H9 (cell line): ENCODE measurements around the gene VSTM2L. TPM values are rescaled to one million over a fixed set of nuclear protein-coding genes. Genes with fewer than 3 reads are reported as not detected.
A peak's percentile ranks its signal among the peaks of the same experiment; 100 is the strongest.

Source experiments
- DNase-seq: peaks from one replicate; pipeline ENCODE4 v3.0.0-alpha.2; 2017
- H2AFZ ChIP-seq: one replicate; pipeline ENCODE4 v1.6.1; 2013; ENCODE audit warnings: mild to moderate bottlenecking, low read length, control low read depth, moderate library complexity
- H2AK5ac ChIP-seq: 2 replicates; pipeline ENCODE4 v1.6.1; 2013; ENCODE audit warnings: low read length, control low read depth, mixed read lengths; ENCODE audit not compliant: insufficient read length
- H2BK120ac ChIP-seq: one replicate; pipeline ENCODE4 v1.6.1; 2013; ENCODE audit warnings: low read depth, mild to moderate bottlenecking, low read length, control low read depth, inconsistent platforms; ENCODE audit not compliant: poor library complexity, severe bottlenecking
- H2BK12ac ChIP-seq: 2 replicates; pipeline ENCODE4 v1.6.1; 2013; ENCODE audit warnings: low read length, control low read depth, mixed read lengths, low read depth; ENCODE audit not compliant: insufficient read length
- H2BK15ac ChIP-seq: 2 replicates; pipeline ENCODE4 v1.6.1; 2013; ENCODE audit warnings: low read depth, low read length, control low read depth
- H2BK20ac ChIP-seq: one replicate; pipeline ENCODE4 v1.6.1; 2013; ENCODE audit warnings: low read depth, mild to moderate bottlenecking, low read length, control low read depth, inconsistent platforms; ENCODE audit not compliant: poor library complexity, severe bottlenecking
- H2BK5ac ChIP-seq: 2 replicates; pipeline ENCODE4 v1.6.1; 2013; ENCODE audit warnings: low read length, control low read depth, mixed read lengths; ENCODE audit not compliant: insufficient read length
- H3K14ac ChIP-seq: 2 replicates; pipeline ENCODE4 v1.6.1; 2013; ENCODE audit warnings: low read length, control low read depth; ENCODE audit not compliant: insufficient read depth
- H3K18ac ChIP-seq: 2 replicates; pipeline ENCODE4 v1.6.1; 2013; ENCODE audit warnings: low read depth, mild to moderate bottlenecking, mixed read lengths, low read length, control low read depth; ENCODE audit not compliant: insufficient read length
- H3K23ac ChIP-seq: 2 replicates; pipeline ENCODE4 v1.6.1; 2013; ENCODE audit warnings: low read length, control low read depth, mixed read lengths, low read depth; ENCODE audit not compliant: insufficient read length
- H3K23me2 ChIP-seq: 2 replicates; pipeline ENCODE4 v1.6.1; 2013; ENCODE audit warnings: low read depth, mild to moderate bottlenecking, mixed read lengths, low read length, control low read depth; ENCODE audit not compliant: insufficient read length, poor library complexity, severe bottlenecking
- H3K27ac ChIP-seq: 2 replicates; pipeline ENCODE4 v1.5.1; 2013; ENCODE audit warnings: low read length, control low read depth, mixed read lengths, low read depth; ENCODE audit not compliant: insufficient read length
- H3K27me3 ChIP-seq: 2 replicates; pipeline ENCODE4 v1.6.1; 2013; ENCODE audit warnings: low read length, control low read depth, inconsistent platforms; ENCODE audit not compliant: insufficient read depth
- H3K4ac ChIP-seq: 2 replicates; pipeline ENCODE4 v1.6.1; 2013; ENCODE audit warnings: low read depth, mild to moderate bottlenecking, control low read depth, inconsistent platforms, low read length, moderate library complexity
- H3K4me1 ChIP-seq: 2 replicates; pipeline ENCODE4 v1.6.1; 2013; ENCODE audit warnings: low read length, control low read depth, inconsistent platforms; ENCODE audit not compliant: insufficient read depth
- H3K4me2 ChIP-seq: 2 replicates; pipeline ENCODE4 v1.6.1; 2013; ENCODE audit warnings: low read length, control low read depth, mixed read lengths; ENCODE audit not compliant: insufficient read length, insufficient read depth
- H3K56ac ChIP-seq: 2 replicates; pipeline ENCODE4 v1.6.1; 2013; ENCODE audit warnings: low read depth, mild to moderate bottlenecking, mixed read lengths, low read length, control low read depth; ENCODE audit not compliant: insufficient read length
- H3K79me1 ChIP-seq: 2 replicates; pipeline ENCODE4 v1.6.1; 2013; ENCODE audit warnings: low read depth, mild to moderate bottlenecking, moderate library complexity, low read length, control low read depth, inconsistent platforms; ENCODE audit not compliant: insufficient read depth, poor library complexity, severe bottlenecking
- H3K79me2 ChIP-seq: 2 replicates; pipeline ENCODE4 v1.6.1; 2013; ENCODE audit warnings: low read length, control low read depth, inconsistent platforms; ENCODE audit not compliant: insufficient read depth
- H3K9ac ChIP-seq: 2 replicates; pipeline ENCODE4 v1.6.1; 2013; ENCODE audit warnings: low read length, control low read depth, mixed read lengths; ENCODE audit not compliant: insufficient read length; ENCODE audit errors: extremely low read depth
- H3K9me3 ChIP-seq: one replicate; pipeline ENCODE4 v1.6.1; 2013; ENCODE audit warnings: low read depth, low read length, inconsistent platforms; ENCODE audit not compliant: control insufficient read depth
- H3T11ph ChIP-seq: one replicate; pipeline ENCODE4 v1.6.1; 2013; ENCODE audit warnings: mild to moderate bottlenecking, low read length, control low read depth, inconsistent platforms
- H4K20me1 ChIP-seq: one replicate; pipeline ENCODE4 v1.6.1; 2013; ENCODE audit not compliant: control insufficient read depth, insufficient read length, insufficient read depth
- H4K5ac ChIP-seq: 2 replicates; pipeline ENCODE4 v1.6.1; 2013; ENCODE audit warnings: low read depth, mild to moderate bottlenecking, mixed read lengths, low read length, control low read depth; ENCODE audit not compliant: insufficient read length
- H4K8ac ChIP-seq: replicated peaks from 2 replicates; pipeline ENCODE4 v1.6.1; 2013; ENCODE audit warnings: low read length, control low read depth, mixed read lengths, low read depth; ENCODE audit not compliant: insufficient read length
- H4K91ac ChIP-seq: 2 replicates; pipeline ENCODE4 v1.6.1; 2013; ENCODE audit warnings: low read depth, mild to moderate bottlenecking, moderate library complexity, mixed read lengths, low read length, control low read depth; ENCODE audit not compliant: insufficient read length
- H3K27ac Mint-ChIP-seq, 3 experiments: 2 replicates in 2 of 3; 3 replicates in 1 of 3; pipeline ENCODE4 v1.8.0; 2020 to 2021; ENCODE audit warnings: mixed read lengths in 3 of 3, mild to moderate bottlenecking in 1 of 3, moderate library complexity in 1 of 3
- H3K27me3 Mint-ChIP-seq: 2 replicates; pipeline ENCODE4 v1.8.0; 2021; ENCODE audit warnings: low read depth, mild to moderate bottlenecking, moderate library complexity, mixed read lengths
- H3K36me3 Mint-ChIP-seq, 3 experiments: 2 replicates in 2 of 3; 3 replicates in 1 of 3; pipeline ENCODE4 v1.8.0; 2020 to 2021; ENCODE audit warnings: low read depth in 3 of 3, mixed read lengths in 3 of 3; ENCODE audit not compliant: insufficient read depth in 1 of 3
- H3K4me1 Mint-ChIP-seq, 2 experiments: 2 replicates each; pipeline ENCODE4 v1.8.0; 2020; ENCODE audit warnings: mixed read lengths in 2 of 2
- H3K4me3 Mint-ChIP-seq, 2 experiments: 2 replicates in 1 of 2; 3 replicates in 1 of 2; pipeline ENCODE4 v1.8.0; 2020 to 2021; ENCODE audit warnings: mild to moderate bottlenecking in 2 of 2, mixed read lengths in 2 of 2, moderate library complexity in 1 of 2
- H3K9me3 Mint-ChIP-seq, 2 experiments: 2 replicates in 1 of 2; 3 replicates in 1 of 2; pipeline ENCODE4 v1.8.0; 2020; ENCODE audit warnings: mild to moderate bottlenecking in 2 of 2, mixed read lengths in 2 of 2, moderate library complexity in 1 of 2
- CTCF ChIP-seq: fragments of 200-600 bp; sonication (generic); conservative IDR thresholded peaks from 3 replicates; pipeline ENCODE4 v1.8.0; 2021; ENCODE audit warnings: antibody characterized with exemption, mild to moderate bottlenecking
- WGBS: extraction: QIAGEN DNeasy Blood & Tissue Kit; methylation state at CpG from one replicate; pipeline ENCODE4 v1.1.7; 2013; ENCODE audit warnings: missing lambda C conversion rate, low lambda C conversion rate, mixed read lengths; ENCODE audit not compliant: insufficient read length; ENCODE audit errors: extremely low coverage; 5-methylcytosine and 5-hydroxymethylcytosine counted together
- total RNA-seq: library from RNA; stranded (reverse); gene quantifications from 2 replicates; pipeline ENCODE4 v1.2.1, GENCODE V29; 2021

VSTM2L gene
- total RNA-seq, 1 experiment from 2014 or later: 2.1 TPM

DNA sequence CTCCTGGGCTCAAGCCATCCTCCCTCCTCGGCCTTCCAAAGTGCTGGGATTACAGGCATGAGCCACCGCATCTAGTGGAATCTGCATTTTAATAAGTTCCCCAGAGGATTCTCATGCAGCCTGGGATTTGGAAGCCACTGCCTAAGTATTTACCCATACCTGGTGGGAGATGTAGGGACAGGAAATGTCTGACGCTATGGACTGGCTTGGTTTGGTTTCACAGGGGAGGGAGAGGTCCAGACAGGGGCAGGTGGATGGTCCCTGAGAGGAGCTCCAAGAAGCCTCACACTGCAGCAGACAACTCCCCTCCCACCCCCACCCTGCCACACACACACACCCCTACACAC lies 4.4 kb downstream of the VSTM2L start:
- Histone ChIP-seq H3K56ac (no peak overlapping the region), H3K4ac (no peak overlapping the region), H2BK20ac (no peak overlapping the region), H4K5ac (no peak overlapping the region), H2AK5ac (no peak overlapping the region), H3K23me2 (peaks cover 3% of the 10 kb centered on the region), H2BK120ac (no peak overlapping the region), H3K4me1 (peaks cover 8% of the 10 kb centered on the region; the same call in 1 of the 2 replicates), H2AFZ (no peak overlapping the region), H3K4me2 (no peak overlapping the region), H3K14ac (no peak overlapping the region), H4K8ac (no peak overlapping the region), H4K91ac (no peak overlapping the region), H3K27me3 (no peaks in the 10 kb centered on the region), H3K18ac (no peak overlapping the region), H4K20me1 (no peaks in the 10 kb centered on the region), H3K79me2 (no peaks in the 10 kb centered on the region), H2BK12ac (no peak overlapping the region), H3K23ac (no peak overlapping the region), H3K9ac (no peak overlapping the region), H2BK5ac (no peak overlapping the region), H3K27ac (no peak overlapping the region), H2BK15ac (no peak overlapping the region), H3K9me3 (no peaks in the 10 kb centered on the region), H3T11ph (no peak overlapping the region), H3K79me1 (no peaks in the 10 kb centered on the region)
- no CpG with 5 or more reads among the region's 3 CpGs for WGBS
- H3K9me3 Mint-ChIP-seq: peaks cover 0 to under 1% of the 10 kb centered on the region in 2 experiments; a peak in 1 of 5 replicates
- no peak for TF ChIP-seq CTCF
- peaks cover 50 to 61% of the 10 kb centered on the region in 2 experiments for H3K4me1 Mint-ChIP-seq
- peak overlapping the region; percentile 34 to 37 (median 34); a peak in 4 of 7 replicates for H3K27ac Mint-ChIP-seq
- DNase-seq: no peak
- no peaks in the 10 kb centered on the region; a peak in 1 of 7 replicates for H3K36me3 Mint-ChIP-seq
- peaks cover 30% of the 10 kb centered on the region for H3K27me3 Mint-ChIP-seq
- peak overlapping the region in 1 of 2 experiments; percentile 62; a peak in 1 of 5 replicates for H3K4me3 Mint-ChIP-seq
